Kasumi-1 (cell line): Measurements from ENCODE around the gene OR5AK2.
"Not testable (repeated sequence)": the region's sequence is repeated elsewhere in the genome, so short reads cannot be mapped to it uniquely, and the experiment has no call there.

ENCODE experiments used
- DNase-seq, 2 experiments: peaks; one replicate each; lab custom pipeline; 2025; lab: John Stamatoyannopoulos, UW

Gene OR5AK2

DNA sequence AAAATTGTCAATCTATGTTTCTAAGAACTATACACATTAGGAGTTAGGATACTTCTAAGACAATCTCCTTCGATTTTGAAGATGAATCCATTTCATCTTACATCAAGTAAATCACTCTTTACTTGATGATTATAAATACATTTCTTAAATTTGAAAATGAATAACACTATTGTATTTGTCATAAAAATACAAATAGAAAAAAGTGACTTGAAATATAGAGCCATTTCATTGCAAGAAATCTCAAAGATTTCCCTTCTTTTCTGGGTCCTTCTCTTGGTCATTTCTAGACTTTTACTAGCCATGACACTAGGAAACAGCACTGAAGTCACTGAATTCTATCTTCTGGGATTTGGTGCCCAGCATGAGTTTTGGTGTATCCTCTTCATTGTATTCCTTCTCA lies at the start of gene OR5AK2:
Gene OR5AK2, plus strand, starts transcription at position 301 of the 400 bp plus-strand sequence. Its CDS starts 0 bp downstream, at position 301.
- DNase-seq, result no peak

DNA sequence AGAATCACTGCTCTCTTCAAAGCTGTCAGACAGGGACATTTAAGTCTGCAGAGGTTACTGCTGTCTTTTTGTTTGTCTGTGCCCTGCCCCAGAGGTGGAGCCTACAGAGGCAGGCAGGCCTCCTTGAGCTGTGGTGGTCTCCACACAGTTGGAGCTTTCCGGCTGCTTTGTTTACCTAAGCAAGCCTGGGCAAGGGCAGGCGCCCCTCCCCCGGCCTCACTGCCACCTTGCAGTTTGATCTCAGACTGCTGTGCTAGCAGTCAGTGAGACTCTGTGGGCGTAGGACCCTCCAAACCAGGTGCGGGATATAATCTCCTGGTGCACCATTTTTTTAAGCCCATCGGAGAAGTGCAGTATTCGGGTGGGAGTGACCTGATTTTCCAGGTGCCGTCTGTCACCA lies 43.2 kb upstream of the OR5AK2 start:
- not testable (repeated sequence) for DNase-seq

DNA sequence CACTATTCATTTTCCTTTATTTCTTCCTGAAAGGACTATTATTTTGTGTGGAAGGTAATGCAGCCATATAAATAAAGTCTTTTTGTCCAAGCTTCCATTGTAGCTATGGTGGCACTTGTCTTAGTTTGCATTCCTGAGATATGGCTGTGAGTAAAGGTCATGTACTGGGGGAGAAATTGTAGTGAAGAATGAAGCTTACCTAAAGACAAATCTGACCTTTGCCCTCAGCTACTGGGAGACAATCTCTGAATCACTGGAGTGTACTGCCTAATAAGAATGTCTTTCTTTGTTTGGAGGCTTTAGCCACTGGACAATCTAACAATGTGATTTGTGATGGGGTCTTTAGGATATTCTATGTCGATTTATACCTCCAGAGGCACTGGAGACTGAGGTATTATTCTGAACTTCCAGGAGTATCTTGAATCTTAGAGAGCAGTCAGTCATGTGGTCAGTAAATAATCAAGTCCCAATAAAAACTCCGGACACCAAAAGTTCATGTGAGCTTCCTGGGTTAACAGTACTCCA lies 39.7 kb upstream of the OR5AK2 start:
- no peak for DNase-seq

- DNase-seq, result peak in 1 of 2 experiments; percentile 5
Measured at GRCh38 chr11:56950510-56950909, 38.2 kb upstream of the OR5AK2 start.

- not testable (repeated sequence) for DNase-seq
Measured at GRCh38 chr11:56953907-56954306, 34.8 kb upstream of the OR5AK2 start.

DNA sequence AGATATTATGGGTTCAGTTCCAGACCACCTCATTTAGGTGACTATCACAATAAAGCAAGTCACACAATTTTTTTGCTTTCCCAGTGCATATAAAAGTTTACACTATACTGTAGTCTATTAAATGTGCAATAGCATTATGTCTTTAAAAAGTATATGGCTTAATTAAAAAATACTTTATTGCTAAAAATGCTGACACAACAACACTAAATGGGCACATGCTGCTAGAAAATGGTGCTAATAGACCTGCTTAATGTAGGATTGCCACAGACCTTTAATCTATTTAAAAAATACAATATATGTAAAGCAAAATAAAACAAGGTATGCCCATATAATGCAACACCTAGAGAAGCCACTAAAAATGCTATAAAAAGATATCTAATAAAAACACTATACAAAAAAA lies 27.1 kb upstream of the OR5AK2 start:
- no peak for DNase-seq

DNA sequence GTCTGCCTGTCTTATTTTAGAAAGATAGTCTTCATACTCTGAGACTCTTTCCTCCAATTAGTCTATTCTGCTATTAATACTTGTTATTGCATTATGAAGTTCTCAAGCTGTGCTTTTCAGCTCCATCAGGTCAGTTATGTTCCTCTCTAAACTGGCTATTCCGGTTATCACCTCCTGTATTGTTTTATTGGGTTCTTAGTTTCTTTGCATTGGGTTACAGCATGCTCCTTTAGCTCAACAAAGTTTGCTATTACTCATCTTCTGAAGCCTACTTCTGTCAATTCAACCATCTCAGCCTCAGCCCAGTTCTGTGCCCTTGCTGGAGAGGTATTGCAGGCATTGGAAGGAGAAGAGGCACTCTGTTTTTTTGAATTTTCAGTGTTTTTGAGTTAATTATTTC lies 21.0 kb upstream of the OR5AK2 start:
- DNase-seq, result no peak

DNA sequence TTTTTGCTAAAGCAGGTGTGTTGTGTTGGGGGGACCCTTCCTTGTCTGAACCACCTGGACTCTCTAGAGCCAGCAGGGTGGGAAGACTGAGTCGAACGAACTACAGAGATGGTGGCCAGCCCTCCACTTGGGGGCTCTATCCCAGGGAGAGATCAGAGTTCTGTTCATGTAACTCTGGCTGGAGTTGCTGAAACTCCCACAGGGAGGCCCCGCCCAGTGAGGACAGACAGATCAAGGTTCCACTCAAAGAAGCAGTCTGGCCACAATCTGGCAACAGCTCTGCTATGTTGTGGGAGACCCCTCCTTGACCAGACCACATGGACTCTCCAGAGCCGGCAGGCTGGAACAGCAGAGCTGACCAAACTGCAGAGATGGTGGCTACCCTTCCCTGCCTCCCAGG lies 20.2 kb upstream of the OR5AK2 start:
- no peak for DNase-seq

- no peak for DNase-seq
Measured at GRCh38 chr11:56977314-56977713, 11.4 kb upstream of the OR5AK2 start.

DNA sequence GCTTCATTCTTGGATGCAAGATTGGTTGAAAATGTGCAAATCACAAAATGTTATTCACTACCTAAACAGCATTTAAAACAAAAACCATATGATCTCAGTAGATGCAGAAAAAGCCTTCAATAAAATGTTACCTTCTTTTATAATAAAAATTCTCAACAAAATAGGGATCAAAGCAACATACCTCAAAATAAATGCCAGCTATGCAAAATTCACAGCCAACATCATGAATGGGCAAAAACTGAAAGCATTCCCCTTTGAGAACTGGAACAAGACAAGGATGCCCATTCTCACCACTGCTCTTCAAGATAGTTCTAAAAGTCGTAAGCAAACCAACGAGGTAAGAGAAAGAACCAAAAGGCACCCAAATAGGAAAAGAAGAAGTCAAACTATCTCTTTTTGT lies 2.0 kb downstream of the OR5AK2 start:
- no peak for DNase-seq

DNA sequence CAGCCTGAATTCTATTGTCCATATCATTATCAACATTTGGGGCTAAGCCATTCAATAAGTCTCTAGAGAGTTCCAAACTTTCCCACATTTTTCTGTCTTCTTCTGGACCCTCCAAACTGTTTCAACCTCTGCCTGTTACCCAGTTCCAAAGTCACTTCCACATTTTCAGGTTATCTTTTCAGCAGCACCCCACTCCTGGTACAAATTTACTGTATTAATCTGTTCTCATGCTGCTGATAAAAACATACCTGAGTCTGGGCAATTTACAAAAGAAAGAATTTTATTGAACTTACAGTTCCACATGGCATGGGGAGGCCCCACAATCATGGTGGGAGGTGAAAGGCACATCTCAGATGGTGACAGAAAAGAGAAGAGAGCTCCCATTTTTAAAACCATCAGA lies 5.8 kb downstream of the OR5AK2 start:
- DNase-seq, result no peak

GRCh38 chr11:57001674-57002401 lies 13.1 kb downstream of the OR5AK2 start:
- no peak for DNase-seq

DNA sequence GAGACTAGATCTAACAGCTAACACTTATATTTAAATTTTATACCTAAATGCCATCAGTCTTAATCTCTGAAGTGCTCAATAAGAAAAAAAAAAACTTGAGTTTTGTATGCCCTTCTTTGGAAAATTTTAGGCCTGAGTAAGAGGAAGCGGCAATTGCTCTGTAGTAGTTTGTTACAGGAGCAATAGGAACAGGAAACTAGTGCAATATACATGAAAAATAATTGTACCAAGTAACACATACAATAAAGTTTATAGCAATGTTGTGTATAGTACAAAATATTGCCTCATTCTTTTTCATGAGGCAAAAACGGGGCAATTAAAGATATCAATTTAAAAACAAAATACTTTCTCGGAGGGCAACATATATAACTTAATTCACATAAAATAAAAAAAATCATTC lies 19.7 kb downstream of the OR5AK2 start:
- DNase-seq, result no peak

DNA sequence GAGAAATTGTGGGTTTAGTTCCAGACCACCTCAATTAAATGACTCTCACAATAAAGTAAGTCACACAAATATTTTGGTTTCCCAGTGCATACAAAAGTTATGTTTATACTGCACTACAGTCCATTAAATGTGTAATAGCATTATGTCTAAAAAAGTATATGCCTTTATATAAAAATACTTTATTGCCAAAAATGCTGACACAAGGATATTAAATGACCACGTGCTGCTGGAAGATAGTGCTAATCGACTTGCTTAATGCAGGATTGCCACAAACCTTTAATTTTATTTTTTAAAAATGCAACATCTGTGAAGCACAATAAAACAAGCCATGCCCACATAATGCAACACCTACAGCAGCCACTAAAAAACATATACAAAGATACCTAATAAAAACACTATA lies 27.0 kb downstream of the OR5AK2 start:
- DNase-seq, result no peak

- DNase-seq, result no peak
Measured at GRCh38 chr11:57031556-57031955, 42.8 kb downstream of the OR5AK2 start.
